ENCODE measurements around the gene UBE2E1.
"Not testable (repeated sequence)": the region's sequence is repeated elsewhere in the genome, so short reads cannot be mapped to it uniquely, and the experiment has no call there.

The UBE2E1 gene

DNA sequence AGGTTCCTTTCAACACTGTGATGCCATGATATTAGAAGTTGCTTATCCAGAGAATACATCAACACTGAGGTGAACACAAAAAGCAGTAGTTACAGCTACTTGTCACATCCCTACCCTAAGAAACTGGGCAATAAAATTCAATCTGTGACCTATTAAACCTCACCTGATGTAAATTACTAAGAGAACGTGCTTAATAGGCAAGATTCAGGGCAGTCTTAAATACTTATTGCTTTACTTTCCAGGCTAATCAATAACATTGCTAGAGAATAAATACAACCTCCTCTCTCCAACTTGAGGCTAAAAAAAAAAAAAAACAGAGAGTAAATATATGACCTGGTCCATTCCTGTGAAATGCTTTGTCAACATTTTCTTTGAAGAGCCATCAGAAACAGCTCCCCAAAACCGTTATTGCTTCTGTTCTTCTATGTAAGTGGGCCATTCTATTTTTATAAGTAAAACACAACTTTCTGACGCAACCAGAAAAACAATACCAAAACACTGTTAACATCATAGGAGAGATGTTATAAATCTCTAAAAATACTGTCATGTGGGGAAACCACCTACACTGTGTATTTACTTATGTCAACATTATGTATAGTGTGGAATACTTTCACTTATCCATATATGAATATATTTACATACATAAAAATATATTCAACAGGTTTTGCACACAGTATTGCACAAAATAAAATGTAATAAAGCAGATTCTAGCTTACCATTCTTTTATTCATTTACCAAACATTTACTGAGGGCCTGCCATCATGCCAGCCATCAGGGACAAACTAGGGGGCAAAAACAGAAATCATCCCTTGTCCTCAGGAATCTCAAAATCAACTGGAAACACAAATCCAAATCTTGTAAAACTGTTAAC lies 108.4 kb downstream of the UBE2E1 start:
- 89 to 93% methylated on average over 1 to 2 of the region's 3 CpGs for WGBS, 2 experiments

DNA sequence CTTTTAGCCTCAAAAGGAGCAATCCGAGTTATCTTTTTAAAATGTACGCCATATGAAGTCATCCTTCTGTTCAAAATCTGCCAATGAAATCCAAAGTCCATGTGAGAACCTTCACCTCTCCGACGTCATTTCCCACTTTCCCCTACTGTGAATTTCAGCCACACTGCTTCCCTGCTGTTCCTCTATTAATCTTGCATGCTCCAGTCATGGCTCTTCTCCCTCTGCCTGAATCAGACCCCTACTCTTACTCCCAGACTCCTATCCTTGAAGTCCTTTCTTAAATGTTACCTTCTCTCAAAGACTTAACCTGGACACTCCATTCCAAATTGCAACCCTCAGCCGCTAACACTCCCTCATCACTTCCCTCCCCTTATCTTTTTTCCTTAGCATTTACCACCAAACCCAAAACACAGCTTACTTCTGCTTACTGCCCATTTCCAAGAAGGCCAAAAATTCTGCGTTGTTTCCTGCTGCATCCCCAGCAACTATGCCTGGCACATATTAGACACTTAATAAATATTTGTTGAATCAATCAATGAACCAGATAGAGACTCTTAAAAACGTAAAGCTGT lies 109.9 kb downstream of the UBE2E1 start:
- WGBS, 2 experiments: 39 to 41% methylated on average over 7 of the region's 7 CpGs
- Histone ChIP-seq H3K4me1 (ENCODE audit: control insufficient read depth, insufficient read depth, low read length) (peaks cover 10% of the 10 kb centered on the region), H3K4me3 (ENCODE audit: insufficient read depth, low read depth, low read length) (peak overlapping the region; percentile 97), H3K9me3 (ENCODE audit: control insufficient read depth, low read length) (no peaks in the 10 kb centered on the region), H3K27me3 (ENCODE audit: control insufficient read depth, insufficient read depth, low read length, poor library complexity, severe bottlenecking) (no peaks in the 10 kb centered on the region), H3K27ac (ENCODE audit: insufficient read depth, low read depth, low read length, poor library complexity, severe bottlenecking) (no peak overlapping the region), H3K36me3 (ENCODE audit: control insufficient read depth, insufficient read depth, low read length) (peaks cover 12% of the 10 kb centered on the region)

More for the DNA sequence above, 108.4 kb downstream of the UBE2E1 start:
- Histone ChIP-seq H3K27me3 (ENCODE audit: control insufficient read depth, insufficient read depth, low read length, poor library complexity, severe bottlenecking) (no peaks in the 10 kb centered on the region), H3K9me3 (ENCODE audit: control insufficient read depth, low read length) (no peaks in the 10 kb centered on the region), H3K27ac (ENCODE audit: insufficient read depth, low read depth, low read length, poor library complexity, severe bottlenecking) (no peak overlapping the region), H3K36me3 (ENCODE audit: control insufficient read depth, insufficient read depth, low read length) (peaks cover 8% of the 10 kb centered on the region), H3K4me1 (ENCODE audit: control insufficient read depth, insufficient read depth, low read length) (peaks cover 10% of the 10 kb centered on the region), H3K4me3 (ENCODE audit: insufficient read depth, low read depth, low read length) (no peak overlapping the region)

GRCh38 chr3:23916152-23916885 lies 110.6 kb downstream of the UBE2E1 start:
- H3K36me3 ChIP-seq (ENCODE audit: control insufficient read depth, insufficient read depth, low read length): peaks cover 16% of the 10 kb centered on the region
- WGBS, 2 experiments: 4% methylated on average over 48 of the region's 48 CpGs
- H3K4me3 ChIP-seq (ENCODE audit: insufficient read depth, low read depth, low read length): peak overlapping the region; percentile 97
- peaks cover 10% of the 10 kb centered on the region for H3K4me1 ChIP-seq (ENCODE audit: control insufficient read depth, insufficient read depth, low read length)
- H3K27me3 ChIP-seq (ENCODE audit: control insufficient read depth, insufficient read depth, low read length, poor library complexity, severe bottlenecking): no peaks in the 10 kb centered on the region
- no peaks in the 10 kb centered on the region for H3K9me3 ChIP-seq (ENCODE audit: control insufficient read depth, low read length)
- H3K27ac ChIP-seq (ENCODE audit: insufficient read depth, low read depth, low read length, poor library complexity, severe bottlenecking): peak overlapping the region; percentile 64

DNA sequence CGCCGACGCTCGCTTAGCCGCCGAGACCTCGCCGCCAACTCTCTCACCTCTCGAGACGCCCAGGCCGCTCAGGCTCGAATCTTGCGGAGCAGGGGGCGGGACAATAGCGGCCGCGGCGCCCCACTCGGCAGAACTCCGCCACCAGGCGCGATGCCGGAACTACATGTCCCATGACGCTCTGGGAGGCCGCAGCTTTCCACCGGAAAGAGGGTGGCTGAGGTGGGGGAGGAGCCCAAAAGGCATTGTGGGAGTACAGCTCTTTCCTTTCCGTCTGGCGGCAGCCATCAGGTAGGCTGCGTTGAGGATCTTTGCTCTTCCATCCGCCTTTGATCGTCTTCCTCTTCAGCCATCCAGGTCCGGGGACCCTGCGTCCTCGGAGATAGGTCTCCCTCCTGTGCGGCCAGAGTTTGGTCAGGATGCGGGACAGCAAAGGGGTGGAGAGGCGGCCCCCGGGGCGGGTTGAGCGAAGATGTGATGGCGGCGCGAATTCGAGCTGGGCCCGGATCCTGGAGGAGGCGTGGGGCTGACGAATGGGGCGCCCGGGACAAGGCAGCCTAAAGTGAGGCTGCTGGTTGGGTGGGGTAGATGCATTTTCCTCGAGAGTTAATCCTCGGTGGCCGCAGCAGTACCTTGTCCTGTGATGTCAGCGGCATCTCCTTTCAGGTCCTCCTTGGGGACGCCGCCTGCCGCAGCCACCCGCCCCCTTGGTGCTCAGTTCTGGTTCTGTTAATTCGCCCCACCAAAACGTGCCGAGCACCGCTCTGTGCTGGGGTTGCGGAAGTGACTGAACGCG lies 111.3 kb downstream of the UBE2E1 start, which contains the start of the genes NKIRAS1 and RPL15:
Gene NKIRAS1 (minus strand): TSS at position 105 of the 793 bp plus-strand sequence. CDS start 6,086 bp downstream, outside the sequence.
Gene RPL15 (plus strand): TSS at position 247 of the 793 bp plus-strand sequence. CDS start 728 bp downstream, outside the sequence.
- Histone ChIP-seq H3K36me3 (ENCODE audit: control insufficient read depth, insufficient read depth, low read length) (peaks cover 16% of the 10 kb centered on the region), H3K27ac (ENCODE audit: insufficient read depth, low read depth, low read length, poor library complexity, severe bottlenecking) (peak within 1 kb of the TSS; percentile 80), H3K4me3 (ENCODE audit: insufficient read depth, low read depth, low read length) (peak within 1 kb of the TSS; percentile 97), H3K27me3 (ENCODE audit: control insufficient read depth, insufficient read depth, low read length, poor library complexity, severe bottlenecking) (no peaks in the 10 kb centered on the region), H3K9me3 (ENCODE audit: control insufficient read depth, low read length) (no peaks in the 10 kb centered on the region), H3K4me1 (ENCODE audit: control insufficient read depth, insufficient read depth, low read length) (peaks cover 10% of the 10 kb centered on the region)
- WGBS, 2 experiments: 0% methylated on average over 64 of the region's 64 CpGs

DNA sequence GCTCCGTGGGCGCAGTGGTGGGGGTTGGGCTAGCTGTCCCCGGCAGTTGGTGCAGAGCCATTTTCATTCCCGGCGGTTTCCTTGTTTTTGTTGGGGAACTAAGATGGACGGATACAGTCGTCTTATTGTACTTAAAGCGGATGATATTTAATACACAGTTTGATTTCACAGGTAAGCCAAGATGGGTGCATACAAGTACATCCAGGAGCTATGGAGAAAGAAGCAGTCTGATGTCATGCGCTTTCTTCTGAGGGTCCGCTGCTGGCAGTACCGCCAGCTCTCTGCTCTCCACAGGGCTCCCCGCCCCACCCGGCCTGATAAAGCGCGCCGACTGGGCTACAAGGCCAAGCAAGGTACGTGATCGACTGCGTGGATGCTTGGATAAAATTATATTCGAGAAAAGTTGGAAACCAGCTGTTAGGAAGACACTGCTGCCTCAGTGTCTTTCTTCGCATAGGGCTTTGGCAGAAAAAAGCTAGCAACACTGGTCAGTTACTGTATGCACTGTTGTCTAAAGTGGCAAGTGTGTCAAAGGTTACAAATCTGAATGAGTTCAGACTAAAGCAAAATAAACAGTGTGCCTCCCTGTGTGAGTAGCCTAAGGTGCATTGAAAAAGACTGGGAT lies 112.0 kb downstream of the UBE2E1 start:
- not testable (repeated sequence) for H3K9me3 ChIP-seq (ENCODE audit: control insufficient read depth, low read length); H3K27ac ChIP-seq (ENCODE audit: insufficient read depth, low read depth, low read length, poor library complexity, severe bottlenecking); H3K27me3 ChIP-seq (ENCODE audit: control insufficient read depth, insufficient read depth, low read length, poor library complexity, severe bottlenecking)
- 1% methylated on average over 17 to 19 of the region's 21 CpGs for WGBS, 2 experiments
- peak overlapping the region; percentile 97 for H3K4me3 ChIP-seq (ENCODE audit: insufficient read depth, low read depth, low read length)
- H3K36me3 ChIP-seq (ENCODE audit: control insufficient read depth, insufficient read depth, low read length): peaks cover 16% of the 10 kb centered on the region
- peaks cover 10% of the 10 kb centered on the region for H3K4me1 ChIP-seq (ENCODE audit: control insufficient read depth, insufficient read depth, low read length)

DNA sequence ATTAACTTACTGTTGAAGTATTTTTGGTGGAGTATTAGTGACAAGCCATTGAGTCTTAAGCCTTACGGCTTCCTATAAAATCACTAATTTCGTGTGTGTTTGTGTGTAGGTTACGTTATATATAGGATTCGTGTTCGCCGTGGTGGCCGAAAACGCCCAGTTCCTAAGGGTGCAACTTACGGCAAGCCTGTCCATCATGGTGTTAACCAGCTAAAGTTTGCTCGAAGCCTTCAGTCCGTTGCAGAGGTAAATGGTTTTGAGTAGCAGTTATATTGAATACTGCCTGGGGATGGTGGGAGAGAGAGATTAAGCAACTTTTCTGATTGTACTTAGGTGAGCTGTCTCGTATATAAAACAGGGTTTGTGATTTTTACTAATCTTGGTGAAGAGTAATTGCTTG lies 112.6 kb downstream of the UBE2E1 start:
- H3K4me3 ChIP-seq (ENCODE audit: insufficient read depth, low read depth, low read length): peak overlapping the region; percentile 97
- peaks cover 10% of the 10 kb centered on the region for H3K4me1 ChIP-seq (ENCODE audit: control insufficient read depth, insufficient read depth, low read length)
- H3K9me3 ChIP-seq (ENCODE audit: control insufficient read depth, low read length); H3K27ac ChIP-seq (ENCODE audit: insufficient read depth, low read depth, low read length, poor library complexity, severe bottlenecking); H3K27me3 ChIP-seq (ENCODE audit: control insufficient read depth, insufficient read depth, low read length, poor library complexity, severe bottlenecking): not testable (repeated sequence)
- 46 to 47% methylated on average over 12 of the region's 12 CpGs for WGBS, 2 experiments
- peaks cover 16% of the 10 kb centered on the region for H3K36me3 ChIP-seq (ENCODE audit: control insufficient read depth, insufficient read depth, low read length)

DNA sequence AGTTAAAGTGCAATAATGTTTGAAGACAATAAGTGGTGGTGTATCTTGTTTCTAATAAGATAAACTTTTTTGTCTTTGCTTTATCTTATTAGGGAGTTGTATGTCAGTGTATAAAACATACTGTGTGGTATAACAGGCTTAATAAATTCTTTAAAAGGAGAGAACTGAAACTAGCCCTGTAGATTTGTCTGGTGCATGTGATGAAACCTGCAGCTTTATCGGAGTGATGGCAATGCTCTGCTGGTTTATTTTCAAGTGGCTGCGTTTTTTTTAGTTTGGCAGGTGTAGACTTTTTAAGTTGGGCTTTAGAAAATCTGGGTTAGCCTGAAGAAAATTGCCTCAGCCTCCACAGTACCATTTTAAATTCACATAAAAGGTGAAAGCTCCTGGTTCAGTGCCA lies 113.9 kb downstream of the UBE2E1 start:
- Histone ChIP-seq H3K27me3 (ENCODE audit: control insufficient read depth, insufficient read depth, low read length, poor library complexity, severe bottlenecking) (no peaks in the 10 kb centered on the region), H3K4me1 (ENCODE audit: control insufficient read depth, insufficient read depth, low read length) (peaks cover 8% of the 10 kb centered on the region), H3K27ac (ENCODE audit: insufficient read depth, low read depth, low read length, poor library complexity, severe bottlenecking) (no peak overlapping the region), H3K4me3 (ENCODE audit: insufficient read depth, low read depth, low read length) (no peak overlapping the region), H3K9me3 (ENCODE audit: control insufficient read depth, low read length) (no peaks in the 10 kb centered on the region), H3K36me3 (ENCODE audit: control insufficient read depth, insufficient read depth, low read length) (peaks cover 16% of the 10 kb centered on the region)
- 86 to 95% methylated on average over 2 of the region's 2 CpGs for WGBS, 2 experiments

DNA sequence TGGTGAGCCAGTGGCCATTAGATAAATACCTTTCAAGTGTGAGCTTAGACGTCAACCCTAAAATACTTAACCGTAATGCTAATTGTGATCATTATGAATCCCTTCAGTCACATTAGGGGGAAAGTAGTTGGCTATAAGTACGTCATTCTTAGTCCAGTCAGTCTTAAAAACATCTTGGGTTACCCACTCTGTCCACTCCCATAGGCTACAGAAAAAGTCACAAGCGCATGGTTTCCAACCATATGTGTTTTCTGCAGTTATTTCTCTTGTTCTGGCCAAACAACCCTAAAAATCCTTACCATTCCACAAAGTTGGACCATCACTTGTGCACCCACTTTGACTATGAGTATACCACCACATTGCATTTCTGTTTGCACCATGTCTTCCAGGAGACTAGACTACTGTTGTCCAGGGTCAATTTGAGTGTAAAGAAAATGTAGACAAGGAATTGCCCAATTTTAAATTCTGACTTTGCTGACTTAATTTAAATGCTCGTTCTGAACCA lies 114.4 kb downstream of the UBE2E1 start:
- no peaks in the 10 kb centered on the region for H3K27me3 ChIP-seq (ENCODE audit: control insufficient read depth, insufficient read depth, low read length, poor library complexity, severe bottlenecking)
- H3K9me3 ChIP-seq (ENCODE audit: control insufficient read depth, low read length): no peaks in the 10 kb centered on the region
- peaks cover 16% of the 10 kb centered on the region for H3K36me3 ChIP-seq (ENCODE audit: control insufficient read depth, insufficient read depth, low read length)
- no peak overlapping the region for H3K4me3 ChIP-seq (ENCODE audit: insufficient read depth, low read depth, low read length)
- H3K27ac ChIP-seq (ENCODE audit: insufficient read depth, low read depth, low read length, poor library complexity, severe bottlenecking): no peak overlapping the region
- 95 to 97% methylated on average over 5 of the region's 5 CpGs for WGBS, 2 experiments
- peaks cover 3% of the 10 kb centered on the region for H3K4me1 ChIP-seq (ENCODE audit: control insufficient read depth, insufficient read depth, low read length)

DNA sequence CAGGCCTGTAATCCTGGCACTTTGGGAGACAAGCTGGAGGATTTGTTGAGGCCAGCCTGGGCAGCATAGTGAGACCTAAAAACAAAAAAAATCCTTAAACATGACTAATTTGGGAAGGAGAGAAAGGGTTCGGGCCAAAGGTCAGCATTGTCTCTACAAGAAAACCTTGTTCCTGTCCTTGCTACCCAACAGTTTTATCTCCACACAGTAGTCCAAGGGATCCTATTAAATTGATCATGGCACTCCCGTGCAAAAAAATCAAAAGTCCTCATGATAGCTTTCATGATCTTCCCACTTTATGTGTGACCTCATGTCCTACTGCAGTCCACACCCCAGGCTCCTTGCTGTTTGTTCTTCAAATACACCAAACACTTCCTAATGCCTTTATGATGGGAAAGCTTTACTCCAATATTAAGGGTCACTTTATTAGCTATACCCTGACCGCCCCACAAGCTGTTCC lies 115.3 kb downstream of the UBE2E1 start:
- 86 to 93% methylated on average over 3 of the region's 3 CpGs for WGBS, 2 experiments
- Histone ChIP-seq H3K27me3 (ENCODE audit: control insufficient read depth, insufficient read depth, low read length, poor library complexity, severe bottlenecking) (no peaks in the 10 kb centered on the region), H3K4me1 (ENCODE audit: control insufficient read depth, insufficient read depth, low read length) (no peaks in the 10 kb centered on the region), H3K27ac (ENCODE audit: insufficient read depth, low read depth, low read length, poor library complexity, severe bottlenecking) (no peak overlapping the region), H3K36me3 (ENCODE audit: control insufficient read depth, insufficient read depth, low read length) (peaks cover 16% of the 10 kb centered on the region), H3K9me3 (ENCODE audit: control insufficient read depth, low read length) (no peaks in the 10 kb centered on the region), H3K4me3 (ENCODE audit: insufficient read depth, low read depth, low read length) (no peak overlapping the region)

Data from ectodermal cell (in vitro differentiated cells).